Testis (tissue), 3 donors: ENCODE results near the gene PRDM11. TPM values are rescaled to one million over a fixed set of nuclear protein-coding genes. Genes with fewer than 3 reads are reported as not detected.

Experiments used
- DNase-seq: peaks from one replicate; pipeline ENCODE4 v3.0.0-alpha.2; 2019
- H3K27ac ChIP-seq, 2 donors: fragments of 200-600 bp; sonication (generic); one replicate each; pipeline ENCODE4 v1.5.1; 2019
- H3K27me3 ChIP-seq: fragments of 200-600 bp; sonication (generic); one replicate; pipeline ENCODE4 v1.5.1; 2019
- H3K36me3 ChIP-seq: fragments of 200-600 bp; sonication (generic); one replicate; pipeline ENCODE4 v1.5.1; 2017; ENCODE audit warnings: low read depth; ENCODE audit errors: missing control alignments
- H3K4me1 ChIP-seq: fragments of 200-600 bp; sonication (generic); one replicate; pipeline ENCODE4 v1.5.1; 2019
- H3K4me3 ChIP-seq, 2 donors: fragments of 200-600 bp; sonication (generic); one replicate each; pipeline ENCODE4 v1.5.1; 2017 to 2019
- H3K9me3 ChIP-seq: fragments of 200-600 bp; sonication (generic); one replicate; pipeline ENCODE4 v1.5.1; 2017
- CTCF ChIP-seq, 3 experiments: fragments of 450-650 bp in 2 of 3; fragments of 200-600 bp in 1 of 3; sonication (generic) in 1 of 3; IDR thresholded peaks; one replicate each; pipeline ENCODE4 v1.5.1; 2016 to 2019; ENCODE audit warnings: antibody characterized with exemption in 3 of 3, mild to moderate bottlenecking in 2 of 3, moderate library complexity in 1 of 3
- POLR2A ChIP-seq: fragments of 450-650 bp; IDR thresholded peaks from one replicate; pipeline ENCODE4 v1.6.1; 2017; ENCODE audit warnings: antibody characterized with exemption, mild to moderate bottlenecking, moderate library complexity
- WGBS, 2 donors: methylation state at CpG; one replicate each; pipeline ENCODE4 v1.1.5; 2018; 5-methylcytosine and 5-hydroxymethylcytosine counted together
- intact Hi-C: fragments of 100-400 bp; cut with DNase I; formaldehyde crosslinking; loops from one replicate; pipeline ENCODE4 v1.15.1; 2023; ENCODE audit warnings: low total_unique reads
- polyA plus RNA-seq: library from polyadenylated mRNA; stranded (reverse); fragments of 350-450 nt; fragmentation: Illumina TruSeq; extraction: RNeasy Lipid Tissue Mini Kit (QIAGEN cat#74804); gene quantifications from one replicate; pipeline ENCODE4 v1.2.3, GENCODE V29; 2014; ENCODE audit warnings: low read depth, low replicate concordance; ENCODE audit not compliant: insufficient read depth
- total RNA-seq, 2 donors: library from RNA; depleted of rRNA; stranded (reverse); fragments of >200 nt; gene quantifications; one replicate each; pipeline ENCODE4 v1.2.3, GENCODE V29; 2016

Gene PRDM11
- total and polyA plus RNA-seq, 3 donors from 2014 or later, result 6.4 to 15.9 (median 13.6) TPM

DNA sequence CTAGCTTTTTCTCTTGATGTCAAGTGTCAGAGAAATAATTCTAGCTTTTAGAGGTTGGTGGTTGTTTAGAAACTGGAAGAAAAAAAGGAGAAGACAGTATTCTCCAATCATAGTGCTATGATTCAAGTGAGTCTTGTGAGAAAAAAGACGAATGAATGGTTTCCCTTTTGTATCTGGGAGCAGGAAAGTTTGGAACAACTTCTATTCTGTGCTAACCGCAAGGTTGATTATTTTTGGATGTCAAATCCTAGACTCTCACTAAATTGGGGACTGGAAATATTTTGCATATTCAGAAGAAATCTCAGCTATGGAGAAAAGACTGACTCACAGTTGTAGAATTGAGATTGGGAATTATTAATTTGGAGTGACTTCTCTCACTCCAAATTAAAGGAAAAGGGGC lies 70.5 kb downstream of the PRDM11 start:
- peaks cover 6% of the 10 kb centered on the region for H3K4me1 ChIP-seq
- no peaks in the 10 kb centered on the region for H3K27me3 ChIP-seq
- 45 to 67% methylated on average over 2 of the region's 2 CpGs for WGBS, 2 donors
- H3K27ac ChIP-seq, result no peak overlapping the region
- no peaks in the 10 kb centered on the region for H3K9me3 ChIP-seq
- no peak for TF ChIP-seq CTCF (IDR thresholded peaks at IDR 0.05)
- TF ChIP-seq POLR2A, result no peak
- H3K4me3 ChIP-seq, result no peak overlapping the region
- DNase-seq, result no peak
- H3K36me3 ChIP-seq, result no peaks in the 10 kb centered on the region
- intact Hi-C loops, result loop anchor here (10.0 kb wide), 1 partner anchor 72 kb away; the partner anchor contains the start of gene PRDM11

GRCh38 chr11:45217991-45218390 lies 71.6 kb downstream of the PRDM11 start:
- H3K27ac ChIP-seq, result no peak overlapping the region
- no peak for TF ChIP-seq CTCF (IDR thresholded peaks at IDR 0.05)
- H3K36me3 ChIP-seq, result no peaks in the 10 kb centered on the region
- H3K9me3 ChIP-seq, result no peaks in the 10 kb centered on the region
- H3K4me3 ChIP-seq, result no peak overlapping the region
- peaks cover 6% of the 10 kb centered on the region for H3K4me1 ChIP-seq
- WGBS, 2 donors, result 76 to 77% methylated on average over 2 of the region's 2 CpGs
- DNase-seq, result no peak
- intact Hi-C loops, result loop anchor here (10.0 kb wide), 1 partner anchor 73 kb away; the partner anchor contains the start of gene PRDM11
- H3K27me3 ChIP-seq, result no peaks in the 10 kb centered on the region

DNA sequence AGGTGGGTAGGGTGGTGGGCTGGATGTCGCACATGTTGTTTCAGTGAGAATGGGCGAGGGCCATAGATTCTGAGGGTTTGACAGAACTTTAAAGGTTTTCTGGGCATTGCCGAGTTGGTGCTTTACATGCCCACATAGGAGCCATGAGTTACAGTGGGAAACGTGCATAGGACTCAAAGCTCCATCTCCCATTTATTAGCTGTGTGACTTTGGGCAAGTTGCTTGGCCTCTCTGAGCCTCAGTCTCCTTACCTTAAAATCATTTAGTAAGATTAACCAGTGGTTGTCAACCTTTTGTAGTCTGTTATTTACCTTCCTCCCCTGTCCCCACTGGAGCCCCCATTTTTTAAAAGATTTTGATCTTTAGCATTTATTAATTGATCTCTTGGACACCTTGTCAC lies 72.3 kb downstream of the PRDM11 start:
- Histone ChIP-seq H3K9me3 (no peaks in the 10 kb centered on the region), H3K27ac (no peak overlapping the region), H3K4me1 (peaks cover 6% of the 10 kb centered on the region), H3K36me3 (no peaks in the 10 kb centered on the region), H3K27me3 (no peaks in the 10 kb centered on the region), H3K4me3 (no peak overlapping the region)
- TF ChIP-seq POLR2A (no peak), CTCF (IDR thresholded peaks at IDR 0.05) (no peak)
- DNase-seq, result no peak
- intact Hi-C loops, result loop anchor here (10.0 kb wide), 1 partner anchor 74 kb away; the partner anchor contains the start of gene PRDM11
- WGBS, 2 donors, result 91 to 97% methylated on average over 4 of the region's 4 CpGs

DNA sequence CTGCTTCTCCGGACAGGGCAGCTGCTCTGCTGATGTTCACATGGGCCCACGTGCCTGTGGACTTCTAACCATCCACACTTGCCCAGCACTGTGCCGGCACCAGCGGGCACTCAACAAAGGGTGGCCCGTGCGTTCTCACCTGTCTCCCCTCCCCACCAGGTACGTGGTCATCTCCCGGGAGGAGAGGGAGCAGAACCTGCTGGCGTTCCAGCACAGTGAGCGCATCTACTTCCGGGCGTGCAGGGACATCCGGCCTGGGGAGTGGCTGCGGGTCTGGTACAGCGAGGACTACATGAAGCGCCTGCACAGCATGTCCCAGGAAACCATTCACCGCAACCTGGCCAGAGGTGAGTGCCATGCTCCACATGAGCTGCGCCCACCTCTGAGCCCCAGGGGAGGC lies 73.0 kb downstream of the PRDM11 start:
- intact Hi-C loops, result loop anchor here (10.0 kb wide), 1 partner anchor 75 kb away; the partner anchor contains the start of gene PRDM11
- H3K36me3 ChIP-seq, result no peaks in the 10 kb centered on the region
- H3K27me3 ChIP-seq, result no peaks in the 10 kb centered on the region
- 92 to 97% methylated on average over 11 to 18 of the region's 18 CpGs for WGBS, 2 donors
- TF ChIP-seq CTCF (IDR thresholded peaks at IDR 0.05) (no peak), POLR2A (no peak)
- no peak for DNase-seq
- H3K4me3 ChIP-seq, result no peak overlapping the region
- peaks cover 6% of the 10 kb centered on the region for H3K4me1 ChIP-seq
- H3K27ac ChIP-seq, result no peak overlapping the region
- H3K9me3 ChIP-seq, result no peaks in the 10 kb centered on the region

GRCh38 chr11:45223496-45223895 lies 77.1 kb downstream of the PRDM11 start:
- DNase-seq, result no peak
- intact Hi-C loops, result no loop called here
- no peak for TF ChIP-seq CTCF (IDR thresholded peaks at IDR 0.05)
- no peak for TF ChIP-seq POLR2A
- 89 to 93% methylated on average over 5 of the region's 5 CpGs for WGBS, 2 donors
- no peak overlapping the region for H3K27ac ChIP-seq
- H3K4me3 ChIP-seq, result no peak overlapping the region
- no peaks in the 10 kb centered on the region for H3K4me1 ChIP-seq
- no peaks in the 10 kb centered on the region for H3K36me3 ChIP-seq
- H3K27me3 ChIP-seq, result no peaks in the 10 kb centered on the region
- no peaks in the 10 kb centered on the region for H3K9me3 ChIP-seq
